ENCODE results near the gene PTGR1. TPM values are rescaled to one million over a fixed set of nuclear protein-coding genes. Genes with fewer than 3 reads are reported as not detected.
"Not testable (repeated sequence)": the region's sequence is repeated elsewhere in the genome, so short reads cannot be mapped to it uniquely, and the experiment has no call there.

The PTGR1 gene
- total RNA-seq, 1 donor from 2014 or later: 1.3 TPM

GRCh38 chr9:111561165-111561719 is 38.2 kb downstream of the PTGR1 start:
- H3K27me3 Mint-ChIP-seq (ENCODE audit: insufficient read depth): no peaks in the 10 kb centered on the region
- peaks cover 24% of the 10 kb centered on the region for H3K9me3 Mint-ChIP-seq
- no peak for DNase-seq (ENCODE audit: low spot score)
- no peaks in the 10 kb centered on the region for H3K4me1 Mint-ChIP-seq (ENCODE audit: low read depth)
- no peak overlapping the region for H3K27ac Mint-ChIP-seq
- H3K36me3 Mint-ChIP-seq (ENCODE audit: low read depth): peaks cover 4% of the 10 kb centered on the region
- intact Hi-C loops (cut with micrococcal nuclease): no loop called here
- H3K4me3 Mint-ChIP-seq: no peak overlapping the region

GRCh38 chr9:111559000-111559610 is 40.3 kb downstream of the PTGR1 start:
- no peak overlapping the region for H3K4me3 Mint-ChIP-seq

GRCh38 chr9:111555425-111555824 is 44.0 kb downstream of the PTGR1 start:
- H3K27me3 Mint-ChIP-seq (ENCODE audit: insufficient read depth); H3K27ac Mint-ChIP-seq; intact Hi-C loops (cut with micrococcal nuclease); H3K4me3 Mint-ChIP-seq; H3K36me3 Mint-ChIP-seq (ENCODE audit: low read depth); H3K4me1 Mint-ChIP-seq (ENCODE audit: low read depth); DNase-seq (ENCODE audit: low spot score): not testable (repeated sequence)
- peaks cover 57% of the 10 kb centered on the region for H3K9me3 Mint-ChIP-seq

More at GRCh38 chr9:111559000-111559610, 40.3 kb downstream of the PTGR1 start:
- H3K9me3 Mint-ChIP-seq: peaks cover 44% of the 10 kb centered on the region
- H3K36me3 Mint-ChIP-seq (ENCODE audit: low read depth): peaks cover 6% of the 10 kb centered on the region
- no peaks in the 10 kb centered on the region for H3K27me3 Mint-ChIP-seq (ENCODE audit: insufficient read depth)
- H3K4me1 Mint-ChIP-seq (ENCODE audit: low read depth): no peaks in the 10 kb centered on the region
- intact Hi-C loops (cut with micrococcal nuclease): no loop called here
- DNase-seq (ENCODE audit: low spot score): no peak
- no peak overlapping the region for H3K27ac Mint-ChIP-seq

- DNase-seq (ENCODE audit: low spot score): no peak
- no peaks in the 10 kb centered on the region for H3K4me1 Mint-ChIP-seq (ENCODE audit: low read depth)
- no peak overlapping the region for H3K27ac Mint-ChIP-seq
Measured at GRCh38 chr9:111548623-111549022, 50.8 kb downstream of the PTGR1 start.

GRCh38 chr9:111542497-111543254 is 56.8 kb downstream of the PTGR1 start:
- DNase-seq (ENCODE audit: low spot score): no peak
- Mint-ChIP-seq H3K4me3 (no peak overlapping the region), H3K36me3 (ENCODE audit: low read depth) (peaks cover 13% of the 10 kb centered on the region), H3K9me3 (peaks cover 76% of the 10 kb centered on the region), H3K27me3 (ENCODE audit: insufficient read depth) (no peaks in the 10 kb centered on the region), H3K4me1 (ENCODE audit: low read depth) (no peaks in the 10 kb centered on the region), H3K27ac (no peak overlapping the region)
- intact Hi-C loops (cut with micrococcal nuclease): no loop called here

More at GRCh38 chr9:111548623-111549022, 50.8 kb downstream of the PTGR1 start:
- H3K4me3 Mint-ChIP-seq: no peak overlapping the region
- H3K36me3 Mint-ChIP-seq (ENCODE audit: low read depth): peaks cover 6% of the 10 kb centered on the region
- peaks cover 67% of the 10 kb centered on the region for H3K9me3 Mint-ChIP-seq
- H3K27me3 Mint-ChIP-seq (ENCODE audit: insufficient read depth): no peaks in the 10 kb centered on the region
- intact Hi-C loops (cut with micrococcal nuclease): no loop called here

- peaks cover 25% of the 10 kb centered on the region for H3K36me3 Mint-ChIP-seq (ENCODE audit: low read depth)
Measured at GRCh38 chr9:111533099-111533790, 66.2 kb downstream of the PTGR1 start.

GRCh38 chr9:111531716-111532115 is 67.7 kb downstream of the PTGR1 start:
- Mint-ChIP-seq H3K27ac (no peak overlapping the region), H3K4me3 (no peak overlapping the region), H3K4me1 (ENCODE audit: low read depth) (peaks cover 6% of the 10 kb centered on the region), H3K27me3 (ENCODE audit: insufficient read depth) (no peaks in the 10 kb centered on the region), H3K36me3 (ENCODE audit: low read depth) (peaks cover 26% of the 10 kb centered on the region), H3K9me3 (peaks cover 26% of the 10 kb centered on the region)
- intact Hi-C loops (cut with micrococcal nuclease): no loop called here
- no peak for DNase-seq (ENCODE audit: low spot score)

More at GRCh38 chr9:111533099-111533790, 66.2 kb downstream of the PTGR1 start:
- Mint-ChIP-seq H3K9me3 (peaks cover 33% of the 10 kb centered on the region), H3K27me3 (ENCODE audit: insufficient read depth) (no peaks in the 10 kb centered on the region), H3K4me1 (ENCODE audit: low read depth) (no peaks in the 10 kb centered on the region), H3K4me3 (no peak overlapping the region), H3K27ac (no peak overlapping the region)
- intact Hi-C loops (cut with micrococcal nuclease): no loop called here
- no peak for DNase-seq (ENCODE audit: low spot score)

- intact Hi-C loops (cut with micrococcal nuclease): no loop called here
Measured at GRCh38 chr9:111529787-111530186, 69.7 kb downstream of the PTGR1 start.

GRCh38 chr9:111527347-111527746 is 72.1 kb downstream of the PTGR1 start:
- H3K4me3 Mint-ChIP-seq: no peak overlapping the region
- intact Hi-C loops (cut with micrococcal nuclease): loop anchor here (2.0 kb wide), 1 partner anchor 103 kb away; the partner anchor contains the start of gene DNAJC25
- peak; percentile 1 for DNase-seq (ENCODE audit: low spot score)
- peaks cover 4% of the 10 kb centered on the region for H3K27me3 Mint-ChIP-seq (ENCODE audit: insufficient read depth)
- H3K9me3 Mint-ChIP-seq: peaks cover 4% of the 10 kb centered on the region
- peaks cover 11% of the 10 kb centered on the region for H3K36me3 Mint-ChIP-seq (ENCODE audit: low read depth)
- H3K4me1 Mint-ChIP-seq (ENCODE audit: low read depth): peaks cover 20% of the 10 kb centered on the region
- H3K27ac Mint-ChIP-seq: peak overlapping the region; percentile 10

More at GRCh38 chr9:111529787-111530186, 69.7 kb downstream of the PTGR1 start:
- H3K4me3 Mint-ChIP-seq: no peak overlapping the region
- peaks cover 19% of the 10 kb centered on the region for H3K9me3 Mint-ChIP-seq
- H3K27me3 Mint-ChIP-seq (ENCODE audit: insufficient read depth): no peaks in the 10 kb centered on the region
- no peak for DNase-seq (ENCODE audit: low spot score)
- H3K4me1 Mint-ChIP-seq (ENCODE audit: low read depth): peaks cover 20% of the 10 kb centered on the region
- H3K36me3 Mint-ChIP-seq (ENCODE audit: low read depth): peaks cover 21% of the 10 kb centered on the region
- H3K27ac Mint-ChIP-seq: no peak overlapping the region

- peak; percentile 61 for DNase-seq (ENCODE audit: low spot score)
- peak within 1 kb of the TSS; percentile 88 for H3K4me3 Mint-ChIP-seq
- peaks cover 4% of the 10 kb centered on the region for H3K9me3 Mint-ChIP-seq
- H3K4me1 Mint-ChIP-seq (ENCODE audit: low read depth): peaks cover 20% of the 10 kb centered on the region
- peaks cover 8% of the 10 kb centered on the region for H3K36me3 Mint-ChIP-seq (ENCODE audit: low read depth)
- H3K27me3 Mint-ChIP-seq (ENCODE audit: insufficient read depth): peaks cover 4% of the 10 kb centered on the region
- intact Hi-C loops (cut with micrococcal nuclease): loop anchor here (1.0 kb wide), 1 partner anchor 41 kb away; the partner anchor contains the start of gene ECPAS
- peak within 1 kb of the TSS; percentile 81 for H3K27ac Mint-ChIP-seq
Measured at GRCh38 chr9:111525056-111525977, 74.1 kb downstream of the PTGR1 start, which contains the start of gene ZNF483. TSS of gene ZNF483 (plus strand) at chr9:111525179. CDS start at chr9:111527396, 2,217 bp downstream.

- peak overlapping the region; percentile 88 for H3K4me3 Mint-ChIP-seq
- peaks cover 8% of the 10 kb centered on the region for H3K36me3 Mint-ChIP-seq (ENCODE audit: low read depth)
- peak overlapping the region; percentile 24 for H3K27ac Mint-ChIP-seq
- H3K9me3 Mint-ChIP-seq: peaks cover 7% of the 10 kb centered on the region
- DNase-seq (ENCODE audit: low spot score): no peak
- intact Hi-C loops (cut with micrococcal nuclease): loop anchor here (1.0 kb wide), 1 partner anchor 40 kb away; the partner anchor contains the start of gene ECPAS
- peaks cover 20% of the 10 kb centered on the region for H3K4me1 Mint-ChIP-seq (ENCODE audit: low read depth)
- peaks cover 9% of the 10 kb centered on the region for H3K27me3 Mint-ChIP-seq (ENCODE audit: insufficient read depth)
Measured at GRCh38 chr9:111524731-111525055, 74.8 kb downstream of the PTGR1 start.

GRCh38 chr9:111516061-111516465 is 83.4 kb downstream of the PTGR1 start:
- intact Hi-C loops (cut with micrococcal nuclease): no loop called here
- Mint-ChIP-seq H3K4me3 (no peak overlapping the region), H3K36me3 (ENCODE audit: low read depth) (no peaks in the 10 kb centered on the region), H3K27ac (no peak overlapping the region), H3K9me3 (peaks cover 15% of the 10 kb centered on the region), H3K4me1 (ENCODE audit: low read depth) (no peaks in the 10 kb centered on the region), H3K27me3 (ENCODE audit: insufficient read depth) (peaks cover 4% of the 10 kb centered on the region)
- DNase-seq (ENCODE audit: low spot score): no peak
